HCT116 (cell line): ENCODE data around the gene ERP27. TPM values are rescaled to one million over a fixed set of nuclear protein-coding genes. Genes with fewer than 3 reads are reported as not detected.

Experiments
- ATAC-seq: fragments of 200-7000 bp; cut with Tn5 transposase; 2 replicates; pipeline ENCODE4 v1.9.1; 2020; ENCODE audit warnings: mild to moderate bottlenecking, moderate library complexity
- BruUV-seq: library from RNA; stranded (reverse); fragments of 400-500 nt; replicated peaks from 2 replicates; lab custom pipeline; 2021; lab: Mats Ljungman, UMichigan
- CTCF ChIA-PET: fragments of 300-600 bp; sonication (Branson Sonifier 250); formaldehyde crosslinking; loops from one replicate; lab custom pipeline; 2021; ENCODE audit warnings: antibody characterized with exemption; lab: Charles Lee
- POLR2A ChIA-PET: fragments of 300-600, 350-600 bp; sonication (Branson Sonifier 250); formaldehyde crosslinking; loops from one replicate; lab custom pipeline; 2021; ENCODE audit warnings: antibody characterized with exemption; lab: Charles Lee
- RAD21 ChIA-PET, 2 experiments: fragments of 300-600 bp; sonication (Branson Sonifier 250); formaldehyde crosslinking; loops; one replicate each; lab custom pipeline; 2023; ENCODE audit warnings: low total read pairs in 2 of 2; ENCODE audit not compliant: uncharacterized antibody in 2 of 2, unreplicated experiment in 2 of 2, low non-redundant PET in 1 of 2; lab: Charles Lee
- DNase-seq: peaks from one replicate; pipeline ENCODE4 v3.0.0-alpha.2; 2010; ENCODE audit warnings: low read depth, low spot score
- H2AFZ ChIP-seq: fragments of 200-600 bp; shearing (Covaris generic), sonication (generic); 2 replicates; pipeline ENCODE4 v1.6.1; 2017; ENCODE audit warnings: low read depth, mixed run types, mixed read lengths, antibody characterized with exemption, low read length; ENCODE audit not compliant: poor library complexity, severe bottlenecking
- H3K27ac ChIP-seq: 2 replicates; pipeline ENCODE4 v1.5.1; 2012; ENCODE audit warnings: low read depth, low read length
- H3K27me3 ChIP-seq: fragments of 200-600 bp; sonication (generic); 2 replicates; pipeline ENCODE4 v1.6.1; 2016; ENCODE audit warnings: mixed run types, low read length, mixed read lengths; ENCODE audit not compliant: insufficient read depth
- H3K36me3 ChIP-seq, 2 experiments: fragments of 200-500 bp in 1 of 2; fragments of 200-600 bp in 1 of 2; sonication (Bioruptor generic) in 1 of 2; sonication (generic) in 1 of 2; 2 replicates each; pipeline versions ENCODE4 v1.5.1 to v1.6.1; 2014 to 2016; ENCODE audit warnings: low read length in 2 of 2, inconsistent platforms in 1 of 2, mixed read lengths in 1 of 2, mixed run types in 1 of 2; ENCODE audit not compliant: insufficient read depth in 2 of 2, control insufficient read depth in 1 of 2
- H3K4me1 ChIP-seq, 2 experiments: fragments of 200-600 bp in 1 of 2; sonication (generic) in 1 of 2; 2 replicates each; pipeline versions ENCODE4 v1.5.1 to v1.6.1; 2012 to 2017; ENCODE audit warnings: low read length in 2 of 2, inconsistent platforms in 1 of 2, mild to moderate bottlenecking in 1 of 2, mixed read lengths in 1 of 2, mixed run types in 1 of 2, moderate library complexity in 1 of 2; ENCODE audit not compliant: insufficient read depth in 2 of 2, control insufficient read depth in 1 of 2
- H3K4me2 ChIP-seq: fragments of 200-600 bp; sonication (generic); 2 replicates; pipeline ENCODE4 v1.6.1; 2017; ENCODE audit warnings: mixed run types, low read length, mixed read lengths
- H3K4me3 ChIP-seq, 2 experiments: fragments of 200-600 bp in 1 of 2; sonication (generic) in 1 of 2; replicated peaks in 1 of 2; 2 replicates each; pipeline ENCODE4 v1.5.1; 2011 to 2016; ENCODE audit warnings: low read length in 2 of 2, control low read depth in 1 of 2, low read depth in 1 of 2, mild to moderate bottlenecking in 1 of 2, mixed read lengths in 1 of 2, mixed run types in 1 of 2
- H3K79me2 ChIP-seq: fragments of 200-600 bp; sonication (generic); 2 replicates; pipeline ENCODE4 v1.6.1; 2017; ENCODE audit warnings: mild to moderate bottlenecking, mixed run types, low read length, moderate library complexity, mixed read lengths; ENCODE audit not compliant: insufficient read depth
- H3K9ac ChIP-seq: fragments of 200-600 bp; sonication (generic); 2 replicates; pipeline ENCODE4 v1.6.1; 2016; ENCODE audit warnings: low read length, mixed read lengths
- H3K9me2 ChIP-seq: fragments of 200-600 bp; sonication (generic), shearing (Covaris generic); 2 replicates; pipeline ENCODE4 v1.6.1; 2017; ENCODE audit warnings: mixed run types, mild to moderate bottlenecking, moderate library complexity; ENCODE audit not compliant: insufficient read depth
- H3K9me3 ChIP-seq, 2 experiments: fragments of 200-500 bp in 1 of 2; fragments of 200-600 bp in 1 of 2; sonication (Bioruptor generic) in 1 of 2; sonication (generic) in 1 of 2; 2 replicates each; pipeline ENCODE4 v1.6.1; 2014 to 2017; ENCODE audit warnings: low read length in 2 of 2, mixed read lengths in 2 of 2, inconsistent platforms in 1 of 2, low read depth in 1 of 2, mild to moderate bottlenecking in 1 of 2, mixed run types in 1 of 2, moderate library complexity in 1 of 2; ENCODE audit not compliant: control insufficient read depth in 1 of 2, insufficient read depth in 1 of 2
- H4K20me1 ChIP-seq: fragments of 200-600 bp; sonication (generic), shearing (Covaris generic); 2 replicates; pipeline ENCODE4 v1.6.1; 2017; ENCODE audit warnings: mixed run types, mild to moderate bottlenecking, moderate library complexity; ENCODE audit not compliant: insufficient read depth
- CBX3 ChIP-seq: IDR thresholded peaks from 2 replicates; pipeline ENCODE4 v1.6.1; 2012; ENCODE audit warnings: low read depth
- EGR1 ChIP-seq: IDR thresholded peaks from 2 replicates; pipeline ENCODE4 v1.6.1; 2012; ENCODE audit warnings: low read depth
- EZH2phosphoT487 ChIP-seq: fragments of 200-600 bp; IDR thresholded peaks from 2 replicates; pipeline ENCODE4 v1.6.1; 2018; ENCODE audit warnings: antibody characterized with exemption, borderline replicate concordance
- JUND ChIP-seq: IDR thresholded peaks from 2 replicates; pipeline ENCODE4 v1.6.1; 2012
- SP1 ChIP-seq: IDR thresholded peaks from 2 replicates; pipeline ENCODE4 v1.6.1; 2012; ENCODE audit warnings: low read depth
- intact Hi-C: fragments of 100-400 bp; cut with micrococcal nuclease; formaldehyde crosslinking; loops from 2 replicates; pipeline ENCODE4 v1.10.0; 2022
- total RNA-seq: library from RNA; stranded (reverse); gene quantifications from one replicate; pipeline ENCODE4 v1.2.1, GENCODE V29; 2021; ENCODE audit not compliant: unreplicated experiment
- TF ChIP-seq, protein P1 (sequence below): IDR thresholded peaks from 2 replicates; pipeline ENCODE4 v1.6.1; 2012

The ERP27 gene
- total RNA-seq, 1 experiment from 2014 or later, result 0.39 TPM

- Histone ChIP-seq H2AFZ (no peak within 1 kb of the TSS), H3K9me3 (no peaks in the 10 kb centered on the region), H3K9me2 (no peaks in the 10 kb centered on the region), H3K79me2 (no peaks in the 10 kb centered on the region), H3K4me3 (no peak within 1 kb of the TSS), H3K4me1 (no peaks in the 10 kb centered on the region), H4K20me1 (no peaks in the 10 kb centered on the region), H3K9ac (no peak within 1 kb of the TSS), H3K27ac (no peak within 1 kb of the TSS), H3K4me2 (no peak within 1 kb of the TSS), H3K36me3 (no peaks in the 10 kb centered on the region), H3K27me3 (no peaks in the 10 kb centered on the region)
- intact Hi-C loops, result no loop called here
- TF ChIP-seq CBX3, result no peak
- TF ChIP-seq SP1, result no peak
- TF ChIP-seq, protein P1, sequence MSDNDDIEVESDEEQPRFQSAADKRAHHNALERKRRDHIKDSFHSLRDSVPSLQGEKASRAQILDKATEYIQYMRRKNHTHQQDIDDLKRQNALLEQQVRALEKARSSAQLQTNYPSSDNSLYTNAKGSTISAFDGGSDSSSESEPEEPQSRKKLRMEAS, result no peak
- TF ChIP-seq EZH2phosphoT487, result no peak
- DNase-seq (no peak), ATAC-seq (no peak)
- POLR2A ChIA-PET, result interaction anchor here (1.0 kb wide), 1 partner anchor 307 kb away, joined by 3 read pairs; no protein-coding TSS in a partner anchor
- no TSS peak for BruUV-seq
- RAD21 ChIA-PET, result no interaction called here
- CTCF ChIA-PET, result no interaction called here
These were observed 34.5 kb upstream of the ERP27 start, which contains the start of gene PDE6H for GRCh38 chr12:14972816-14973215. TSS of gene PDE6H (plus strand) at chr12:14973042. CDS start at chr12:14978013, 4,971 bp downstream.

GRCh38 chr12:14970473-14970872 lies 32.1 kb upstream of the ERP27 start:
- H3K36me3 ChIP-seq, result no peaks in the 10 kb centered on the region
- ATAC-seq (no peak), DNase-seq (no peak)
- TF ChIP-seq JUND (no peak), CBX3 (no peak), EGR1 (no peak)
- no peak overlapping the region for H3K27ac ChIP-seq
- RAD21 ChIA-PET, result no interaction called here
- H3K9me2 ChIP-seq, result no peaks in the 10 kb centered on the region
- H3K4me2 ChIP-seq, result no peak overlapping the region
- POLR2A ChIA-PET, result no interaction called here
- no peak overlapping the region for H3K9ac ChIP-seq
- no peaks in the 10 kb centered on the region for H3K4me1 ChIP-seq
- H3K9me3 ChIP-seq, result no peaks in the 10 kb centered on the region
- no peaks in the 10 kb centered on the region for H3K27me3 ChIP-seq
- CTCF ChIA-PET, result no interaction called here
- intact Hi-C loops, result no loop called here
- H4K20me1 ChIP-seq, result no peaks in the 10 kb centered on the region
- no peaks in the 10 kb centered on the region for H3K79me2 ChIP-seq
- BruUV-seq, result no TSS peak
- no peak overlapping the region for H3K4me3 ChIP-seq
- no peak overlapping the region for H2AFZ ChIP-seq
